HG03378 (cell line): ENCODE results near the gene SLC2A8.

Experiments
- ATAC-seq: cut with Tn5 transposase; IDR thresholded peaks from one replicate; pipeline ENCODE4 v1.9.1; 2021; ENCODE audit warnings: mild to moderate bottlenecking, moderate library complexity; ENCODE audit not compliant: unreplicated experiment

The SLC2A8 gene

DNA sequence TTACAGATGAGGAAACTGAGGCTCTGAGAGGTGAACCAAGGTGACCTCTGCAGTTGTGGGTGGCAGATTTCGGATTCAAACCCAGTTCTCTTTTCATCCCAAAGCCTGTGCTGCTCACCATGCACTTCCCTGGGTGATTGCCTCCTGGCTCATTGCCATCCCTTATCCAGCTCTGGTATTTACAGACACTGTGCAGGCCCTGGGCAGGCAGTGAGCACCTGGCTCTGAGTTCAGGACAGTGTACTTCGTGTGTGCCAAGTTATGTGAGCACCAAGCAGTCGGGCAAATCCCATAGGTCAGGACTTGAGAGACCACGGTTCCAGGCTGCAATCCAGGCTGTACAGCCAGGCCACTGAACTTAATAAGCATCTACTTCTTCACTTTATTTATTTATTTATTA is 55.7 kb downstream of the SLC2A8 start:
- ATAC-seq = no peak

DNA sequence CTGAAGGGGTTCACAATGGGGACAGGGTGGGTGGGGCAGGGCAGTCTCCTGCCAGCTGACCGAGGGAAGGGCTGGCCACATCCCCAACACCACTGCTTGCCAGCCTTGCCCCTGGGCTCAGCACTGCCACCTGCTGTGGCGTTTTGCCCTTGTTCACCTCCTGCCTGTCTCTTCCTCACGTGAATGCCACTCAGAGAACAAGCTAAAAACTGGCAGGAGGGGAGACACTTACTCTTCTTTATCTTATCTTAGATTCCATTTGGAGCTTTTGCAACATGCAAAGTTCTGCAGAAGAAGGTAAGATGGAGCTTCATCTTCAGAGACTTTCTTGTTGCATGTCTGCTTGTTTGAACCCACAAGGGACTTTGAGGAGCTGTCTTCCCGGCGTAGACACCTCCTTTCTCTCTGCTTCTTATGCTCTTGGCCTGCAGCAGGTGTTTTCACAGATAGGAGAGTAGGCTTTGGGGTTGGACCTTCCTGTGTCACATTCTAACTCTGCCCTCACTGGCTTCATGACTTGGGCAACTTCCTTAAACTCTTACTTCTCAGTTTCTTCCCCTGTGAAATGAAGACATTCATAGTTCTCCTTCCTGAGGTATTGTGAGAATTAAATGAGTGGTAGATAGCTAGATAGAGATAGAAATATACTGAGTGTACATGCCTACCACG is 58.5 kb downstream of the SLC2A8 start:
- no peak for ATAC-seq

DNA sequence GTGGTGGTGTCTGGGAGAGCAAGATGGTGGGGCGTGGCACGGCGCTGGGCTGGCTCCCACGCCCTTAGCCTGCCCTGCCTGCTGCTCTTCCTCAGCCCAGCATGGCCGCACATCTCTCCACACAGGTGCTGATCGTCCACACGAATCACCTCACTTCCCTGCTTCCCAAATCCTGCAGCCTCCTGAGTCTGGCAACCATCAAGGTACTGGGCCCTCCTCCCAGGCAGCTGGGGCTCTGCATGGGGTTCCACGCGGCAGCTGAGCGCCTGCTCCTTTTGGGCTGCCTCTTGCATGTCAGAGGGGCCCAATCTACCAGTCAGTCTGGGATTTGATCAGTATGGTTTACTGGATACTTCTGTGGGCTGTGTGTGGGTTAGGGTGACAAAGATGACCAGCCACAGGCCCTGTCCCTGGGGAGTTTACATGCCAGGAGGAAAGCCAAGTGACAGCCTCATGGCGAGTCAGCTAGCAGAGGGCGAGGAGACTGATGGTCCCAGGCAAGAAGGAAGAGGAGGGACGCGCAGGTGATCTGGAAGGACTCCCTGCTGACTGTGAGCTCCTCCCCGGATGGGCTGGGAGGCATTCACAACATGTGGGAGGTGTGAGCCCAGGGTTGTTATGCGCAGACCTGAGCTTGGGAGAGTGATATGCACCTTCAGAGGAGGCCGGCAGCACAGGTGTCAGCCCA is 60.4 kb downstream of the SLC2A8 start:
- no peak for ATAC-seq
